Left lung (tissue), 10 donors: ENCODE data around the gene CA6. TPM values are rescaled to one million over a fixed set of nuclear protein-coding genes. Genes with fewer than 3 reads are reported as not detected.

Experiments used
- ATAC-seq: fragments of 200-7000 bp; cut with Tn5 transposase; one replicate; pipeline ENCODE4 v1.9.1; 2020; ENCODE audit warnings: moderate library complexity
- DNase-seq, 4 donors: peaks; one replicate each; pipeline ENCODE4 v3.0.0-alpha.2; 2013 to 2020
- H3K27ac ChIP-seq, 2 donors: fragments of 200-600 bp; sonication (generic) in 1 of 2; one replicate each; pipeline versions ENCODE4 v1.5.0 to v1.8.0; 2020 to 2021
- H3K27me3 ChIP-seq, 2 donors: fragments of 200-600 bp; sonication (generic) in 1 of 2; one replicate each; pipeline versions ENCODE4 v1.5.0 to v1.8.0; 2020 to 2021
- H3K36me3 ChIP-seq, 2 donors: fragments of 200-600 bp; sonication (generic) in 1 of 2; one replicate each; pipeline versions ENCODE4 v1.5.0 to v1.8.0; 2020 to 2021
- H3K4me1 ChIP-seq, 2 donors: fragments of 200-600 bp; one replicate each; pipeline ENCODE4 v1.8.0; 2021
- H3K4me3 ChIP-seq, 2 donors: fragments of 200-600 bp; sonication (generic) in 1 of 2; one replicate each; pipeline versions ENCODE4 v1.5.0 to v1.8.0; 2020 to 2021; ENCODE audit warnings: mild to moderate bottlenecking in 1 of 2
- H3K9me3 ChIP-seq, 2 donors: fragments of 200-600 bp; sonication (generic) in 1 of 2; one replicate each; pipeline versions ENCODE4 v1.5.0 to v1.8.0; 2020 to 2021
- intact Hi-C, 2 donors: fragments of 100-400 bp; cut with DNase I; formaldehyde crosslinking; loops; one replicate each; pipeline versions ENCODE4 v1.11.2 to v1.14.2; 2022
- polyA plus RNA-seq, 6 donors: library from polyadenylated mRNA; unstranded; fragments of 120-200 nt; gene quantifications; one replicate each; pipeline ENCODE4 v1.2.1, GENCODE V29; 2013; ENCODE audit not compliant: insufficient read length in 6 of 6
- total RNA-seq, 2 donors: library from RNA; stranded (reverse); fragmentation: NEBNext Ultra II Directional; extraction: Animal tissue kit (Norgen Biotek cat#: 25700); gene quantifications; one replicate each; pipeline ENCODE4 v1.2.1, GENCODE V29; 2021
- TF ChIP-seq, protein P1 (sequence below), 2 donors: fragments of 200-600 bp; sonication (generic) in 1 of 2; IDR thresholded peaks; one replicate each; pipeline versions ENCODE4 v1.5.0 to v1.8.0; 2021; ENCODE audit warnings: antibody characterized with exemption in 2 of 2
- donor health status: DM: no; HTN: yes; CAD: no.
- donor health status: DM: no; HTN: no; CAD: no.

The CA6 gene
- total and polyA plus RNA-seq, 8 donors, result 0.11 to 0.25 (median 0.18) TPM; not detected in 3

DNA sequence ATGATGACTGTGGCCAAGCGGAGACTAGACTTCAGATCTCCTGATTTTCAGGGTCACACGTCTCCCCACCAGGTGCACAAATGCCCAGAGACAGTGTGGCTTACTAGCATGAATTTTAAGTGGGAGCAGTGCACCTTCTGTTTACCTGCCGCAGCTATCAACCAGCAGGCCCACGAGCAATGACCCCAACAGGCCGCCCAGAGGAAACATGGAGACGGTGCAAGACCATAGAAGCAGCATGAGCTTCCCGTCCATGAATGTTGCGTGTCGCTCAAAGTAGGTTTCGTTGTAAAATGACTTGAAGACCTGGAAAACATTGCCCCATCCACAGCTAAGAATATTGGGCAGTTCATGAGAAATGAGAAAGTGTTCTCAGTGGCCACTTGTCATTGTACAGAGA is 77.1 kb downstream of the CA6 start:
- H3K27ac ChIP-seq, result no peak overlapping the region
- no peaks in the 10 kb centered on the region for H3K36me3 ChIP-seq
- TF ChIP-seq, protein P1, sequence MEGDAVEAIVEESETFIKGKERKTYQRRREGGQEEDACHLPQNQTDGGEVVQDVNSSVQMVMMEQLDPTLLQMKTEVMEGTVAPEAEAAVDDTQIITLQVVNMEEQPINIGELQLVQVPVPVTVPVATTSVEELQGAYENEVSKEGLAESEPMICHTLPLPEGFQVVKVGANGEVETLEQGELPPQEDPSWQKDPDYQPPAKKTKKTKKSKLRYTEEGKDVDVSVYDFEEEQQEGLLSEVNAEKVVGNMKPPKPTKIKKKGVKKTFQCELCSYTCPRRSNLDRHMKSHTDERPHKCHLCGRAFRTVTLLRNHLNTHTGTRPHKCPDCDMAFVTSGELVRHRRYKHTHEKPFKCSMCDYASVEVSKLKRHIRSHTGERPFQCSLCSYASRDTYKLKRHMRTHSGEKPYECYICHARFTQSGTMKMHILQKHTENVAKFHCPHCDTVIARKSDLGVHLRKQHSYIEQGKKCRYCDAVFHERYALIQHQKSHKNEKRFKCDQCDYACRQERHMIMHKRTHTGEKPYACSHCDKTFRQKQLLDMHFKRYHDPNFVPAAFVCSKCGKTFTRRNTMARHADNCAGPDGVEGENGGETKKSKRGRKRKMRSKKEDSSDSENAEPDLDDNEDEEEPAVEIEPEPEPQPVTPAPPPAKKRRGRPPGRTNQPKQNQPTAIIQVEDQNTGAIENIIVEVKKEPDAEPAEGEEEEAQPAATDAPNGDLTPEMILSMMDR (IDR thresholded peaks at IDR 0.05), result no peak

More for the DNA sequence above, 77.1 kb downstream of the CA6 start:
- ATAC-seq (no peak), DNase-seq (no peak)
- Histone ChIP-seq H3K4me1 (no peaks in the 10 kb centered on the region), H3K27me3 (no peaks in the 10 kb centered on the region), H3K4me3 (no peak overlapping the region), H3K9me3 (no peaks in the 10 kb centered on the region)
- intact Hi-C loops, result no loop called here

Other genes with a start within 250 kb of the CA6 start
- 10 to 100 TPM; 73.3 to 76.8 TPM for gene RERE, start 128.2 kb upstream of the CA6 start, total RNA-seq
- 100 to 1,000 TPM; 110 to 135 (median 133) TPM for gene RERE, start 128.2 kb upstream of the CA6 start, polyA plus RNA-seq
- 1,000 to 10,000 TPM in 1 of 2 donors, 100 to 1,000 TPM in 1; 753 to 1,734 TPM for gene ENO1, start 67.2 kb upstream of the CA6 start, total RNA-seq
- gene ENO1, start 67.2 kb upstream of the CA6 start, polyA plus RNA-seq, result 100 to 1,000 TPM; 695 to 833 (median 776) TPM
- under 1 TPM in 1 of 2 donors, not detected in 1; 0.18 TPM for gene SLC2A7, start 80.6 kb downstream of the CA6 start, total RNA-seq
- under 1 TPM in 1 of 6 donors, not detected in 5; 0.15 TPM for gene SLC2A7, start 80.6 kb downstream of the CA6 start, polyA plus RNA-seq
- 1 to 10 TPM; 1.4 to 1.6 TPM for gene SLC2A5, start 123.8 kb downstream of the CA6 start, total RNA-seq
- 1 to 10 TPM in 3 of 6 donors, under 1 TPM in 3; 0.52 to 1.4 (median 0.95) TPM for gene SLC2A5, start 123.8 kb downstream of the CA6 start, polyA plus RNA-seq
- gene GPR157, start 183.2 kb downstream of the CA6 start, total RNA-seq, result 10 to 100 TPM; 18.8 to 23.0 TPM
- 10 to 100 TPM; 15.2 to 36.5 (median 24.4) TPM for gene GPR157, start 183.2 kb downstream of the CA6 start, polyA plus RNA-seq